ENCODE results near the gene CERS4.

DNA sequence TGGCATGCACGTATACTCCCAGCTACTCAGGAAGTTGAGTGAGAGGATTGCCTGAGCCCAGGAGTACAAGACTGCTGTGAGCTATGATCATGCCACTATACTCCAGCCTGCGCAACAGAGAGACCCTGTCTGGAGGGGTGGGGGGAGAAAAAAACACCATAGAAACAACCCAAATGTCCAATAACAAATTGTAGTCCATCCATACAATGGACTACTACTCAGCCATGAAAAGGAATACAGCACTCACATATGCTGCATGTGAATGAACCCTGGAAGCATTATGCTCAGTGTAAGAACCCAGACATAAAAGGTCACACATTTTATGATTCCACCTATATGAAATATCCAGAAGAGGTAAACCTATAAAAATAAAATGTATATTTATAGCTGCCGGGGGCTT lies 56.7 kb downstream of the CERS4 start:
- no peak for TF ChIP-seq POLR2AphosphoS5 (IDR thresholded peaks at IDR 0.05)
- TF ChIP-seq, protein P1, sequence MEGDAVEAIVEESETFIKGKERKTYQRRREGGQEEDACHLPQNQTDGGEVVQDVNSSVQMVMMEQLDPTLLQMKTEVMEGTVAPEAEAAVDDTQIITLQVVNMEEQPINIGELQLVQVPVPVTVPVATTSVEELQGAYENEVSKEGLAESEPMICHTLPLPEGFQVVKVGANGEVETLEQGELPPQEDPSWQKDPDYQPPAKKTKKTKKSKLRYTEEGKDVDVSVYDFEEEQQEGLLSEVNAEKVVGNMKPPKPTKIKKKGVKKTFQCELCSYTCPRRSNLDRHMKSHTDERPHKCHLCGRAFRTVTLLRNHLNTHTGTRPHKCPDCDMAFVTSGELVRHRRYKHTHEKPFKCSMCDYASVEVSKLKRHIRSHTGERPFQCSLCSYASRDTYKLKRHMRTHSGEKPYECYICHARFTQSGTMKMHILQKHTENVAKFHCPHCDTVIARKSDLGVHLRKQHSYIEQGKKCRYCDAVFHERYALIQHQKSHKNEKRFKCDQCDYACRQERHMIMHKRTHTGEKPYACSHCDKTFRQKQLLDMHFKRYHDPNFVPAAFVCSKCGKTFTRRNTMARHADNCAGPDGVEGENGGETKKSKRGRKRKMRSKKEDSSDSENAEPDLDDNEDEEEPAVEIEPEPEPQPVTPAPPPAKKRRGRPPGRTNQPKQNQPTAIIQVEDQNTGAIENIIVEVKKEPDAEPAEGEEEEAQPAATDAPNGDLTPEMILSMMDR (IDR thresholded peaks at IDR 0.05) = no peak

Data from prostate gland (tissue), 2 donors.